IgD-negative memory B cell (primary cell): ENCODE results near the gene CCDC172. TPM values are rescaled to one million over a fixed set of nuclear protein-coding genes. Genes with fewer than 3 reads are reported as not detected.

ENCODE experiments used
- H3K27ac Mint-ChIP-seq, 3 donors: one replicate each; pipeline ENCODE4 v1.8.0; 2020 to 2022; ENCODE audit warnings: mild to moderate bottlenecking in 3 of 3, mixed read lengths in 3 of 3, moderate library complexity in 1 of 3
- H3K27me3 Mint-ChIP-seq: one replicate; pipeline ENCODE4 v1.8.0; 2021; ENCODE audit warnings: mixed read lengths
- H3K36me3 Mint-ChIP-seq: one replicate; pipeline ENCODE4 v1.8.0; 2020; ENCODE audit warnings: mild to moderate bottlenecking, mixed read lengths
- H3K4me1 Mint-ChIP-seq, 3 donors: one replicate each; pipeline ENCODE4 v1.8.0; 2020 to 2022; ENCODE audit warnings: mixed read lengths in 3 of 3, mild to moderate bottlenecking in 1 of 3
- H3K4me3 Mint-ChIP-seq, 4 donors: one replicate each; pipeline ENCODE4 v1.8.0; 2020 to 2022; ENCODE audit warnings: mild to moderate bottlenecking in 4 of 4, mixed read lengths in 4 of 4, moderate library complexity in 3 of 4
- H3K9me3 Mint-ChIP-seq, 3 donors: one replicate each; pipeline ENCODE4 v1.8.0; 2020 to 2021; ENCODE audit warnings: mixed read lengths in 3 of 3, mild to moderate bottlenecking in 1 of 3
- polyA plus RNA-seq: library from polyadenylated mRNA; unstranded; fragments of 300-500 nt; fragmentation: Illumina TruSeq; gene quantifications from one replicate; pipeline ENCODE4 v1.2.3, GENCODE V29; 2021

The CCDC172 gene
- polyA plus RNA-seq, 1 donor from 2014 or later = not detected

DNA sequence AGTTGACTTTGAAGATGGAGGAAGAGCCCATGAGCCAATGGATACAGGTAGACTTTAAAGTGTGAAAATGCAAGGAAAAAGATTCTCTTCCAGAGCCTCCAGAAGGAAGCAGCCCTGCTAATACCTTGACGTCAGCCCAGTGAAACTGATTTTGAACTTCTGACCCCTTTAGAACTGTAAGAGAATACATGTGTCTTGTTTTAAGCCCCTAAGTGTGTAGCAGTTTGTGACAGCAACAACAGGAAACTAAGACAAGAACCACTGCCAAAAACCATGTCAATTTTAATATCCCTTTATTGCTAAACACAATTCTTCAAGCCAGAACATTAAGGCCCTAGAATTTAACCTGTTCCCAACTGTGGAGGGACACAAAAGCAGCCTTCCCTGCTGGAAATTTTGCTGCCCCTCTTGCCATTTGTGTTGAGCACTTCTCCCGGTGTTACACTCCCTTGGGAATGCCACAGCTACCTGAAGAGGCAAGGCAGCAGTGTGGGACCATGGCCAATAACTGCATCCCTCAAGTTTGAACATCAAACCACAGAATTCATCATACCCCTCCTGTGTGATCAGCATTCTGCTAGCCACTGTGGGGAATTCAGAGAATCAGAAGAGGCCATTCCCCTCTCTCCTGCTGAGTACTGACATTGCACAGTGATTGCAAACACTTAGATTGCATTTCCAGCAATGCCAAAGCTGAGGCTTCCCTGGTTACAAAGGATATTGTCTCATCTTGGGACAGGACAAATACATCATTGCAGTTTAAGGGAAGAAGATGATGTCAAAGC is 12.3 kb upstream of the CCDC172 start:
- no peaks in the 10 kb centered on the region for H3K36me3 Mint-ChIP-seq
- H3K4me3 Mint-ChIP-seq = no peak overlapping the region
- H3K4me1 Mint-ChIP-seq = peaks cover 0 to 7% (median 0%) of the 10 kb centered on the region in 3 donors
- H3K27ac Mint-ChIP-seq = no peak overlapping the region
- H3K9me3 Mint-ChIP-seq = peaks cover 0 to 4% (median 0%) of the 10 kb centered on the region in 3 donors
- no peaks in the 10 kb centered on the region for H3K27me3 Mint-ChIP-seq

DNA sequence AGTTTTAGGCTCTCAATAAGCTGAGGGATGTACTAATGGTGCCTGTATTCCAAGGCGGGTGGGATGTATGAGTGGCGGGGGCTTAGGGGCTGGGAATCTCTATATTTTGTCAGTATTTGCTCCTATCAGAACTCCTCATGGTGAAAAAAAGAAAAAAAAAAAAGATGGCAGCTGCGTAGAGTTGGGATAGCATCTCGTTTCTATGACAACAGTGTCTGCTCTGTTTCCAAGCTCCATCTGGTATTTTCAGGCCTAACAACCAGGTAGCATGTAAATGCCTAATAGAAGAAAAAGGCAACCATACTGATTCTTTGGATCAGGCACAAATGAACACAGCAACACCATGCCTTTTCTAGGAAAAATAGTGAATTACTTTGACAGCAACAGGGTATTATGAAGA is 11.7 kb upstream of the CCDC172 start:
- Mint-ChIP-seq H3K36me3 (no peaks in the 10 kb centered on the region), H3K27ac (no peak overlapping the region), H3K4me1 (peaks cover 0 to 9% (median 0%) of the 10 kb centered on the region in 3 donors), H3K27me3 (no peaks in the 10 kb centered on the region), H3K4me3 (no peak overlapping the region), H3K9me3 (peaks cover 0 to 4% (median 0%) of the 10 kb centered on the region in 3 donors)

DNA sequence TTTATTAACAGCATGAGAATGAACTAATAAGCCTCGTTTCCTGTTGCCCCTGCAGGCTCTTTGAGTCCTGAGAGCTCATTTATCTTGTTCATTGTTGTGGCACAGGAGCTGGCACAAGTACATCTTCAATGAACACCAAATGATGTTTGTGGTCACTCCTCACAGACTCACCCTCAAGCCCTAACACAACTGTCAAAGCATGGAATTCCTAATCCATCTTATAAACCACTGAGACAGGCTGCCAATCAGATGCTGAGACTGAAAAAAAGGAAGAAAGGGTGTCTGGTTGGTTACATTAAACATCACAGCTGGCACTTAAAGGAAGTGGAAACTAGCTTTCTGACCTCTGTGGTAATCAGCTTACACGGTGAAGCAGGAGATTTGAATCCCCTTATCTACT is 7.7 kb upstream of the CCDC172 start:
- peaks cover 0 to 4% (median 0%) of the 10 kb centered on the region in 3 donors for H3K9me3 Mint-ChIP-seq

DNA sequence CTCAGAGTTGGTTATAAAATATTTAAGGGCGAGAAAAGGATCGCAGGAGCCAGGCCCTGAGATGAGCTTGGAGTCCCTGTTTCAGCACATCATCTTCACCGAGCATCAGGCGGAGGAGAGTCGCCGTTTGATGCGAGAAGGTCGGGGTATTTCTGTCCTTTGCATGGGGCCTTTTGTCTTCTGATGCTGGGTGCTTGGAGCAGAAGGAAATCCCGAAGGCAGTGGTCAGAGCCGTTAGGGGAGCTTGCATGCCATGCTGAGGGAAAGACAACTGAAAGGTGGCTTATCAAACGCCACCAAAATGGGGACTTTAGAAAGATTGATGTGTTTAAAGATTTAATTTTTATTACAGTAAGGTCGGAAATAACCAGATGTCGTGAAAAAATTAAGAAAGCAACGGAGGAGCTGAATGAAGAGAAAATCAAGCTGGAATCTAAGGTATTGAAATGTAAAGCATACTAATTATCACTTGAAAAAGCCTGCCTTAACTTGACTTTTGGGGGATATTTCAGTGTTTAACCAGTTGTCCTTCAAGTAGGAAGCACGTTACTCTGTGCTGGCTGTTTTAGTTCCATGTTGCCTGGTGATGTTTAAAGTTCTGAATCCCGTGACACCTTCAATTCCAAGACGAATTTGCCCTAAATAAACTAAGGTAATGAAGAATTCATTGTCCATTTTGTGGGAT is 845 bp downstream of the CCDC172 start:
- Mint-ChIP-seq H3K27me3 (no peaks in the 10 kb centered on the region), H3K27ac (no peak overlapping the region), H3K4me1 (no peaks in the 10 kb centered on the region), H3K4me3 (no peak overlapping the region), H3K36me3 (no peaks in the 10 kb centered on the region), H3K9me3 (peaks cover 0 to 4% (median 2%) of the 10 kb centered on the region in 3 donors)

More for the DNA sequence above, 7.7 kb upstream of the CCDC172 start:
- Mint-ChIP-seq H3K27ac (peak overlapping the region in 1 of 3 donors; percentile 11), H3K27me3 (no peaks in the 10 kb centered on the region), H3K36me3 (no peaks in the 10 kb centered on the region), H3K4me1 (peaks cover 0 to 9% (median 0%) of the 10 kb centered on the region in 3 donors), H3K4me3 (peak overlapping the region in 1 of 4 donors; percentile 52)

DNA sequence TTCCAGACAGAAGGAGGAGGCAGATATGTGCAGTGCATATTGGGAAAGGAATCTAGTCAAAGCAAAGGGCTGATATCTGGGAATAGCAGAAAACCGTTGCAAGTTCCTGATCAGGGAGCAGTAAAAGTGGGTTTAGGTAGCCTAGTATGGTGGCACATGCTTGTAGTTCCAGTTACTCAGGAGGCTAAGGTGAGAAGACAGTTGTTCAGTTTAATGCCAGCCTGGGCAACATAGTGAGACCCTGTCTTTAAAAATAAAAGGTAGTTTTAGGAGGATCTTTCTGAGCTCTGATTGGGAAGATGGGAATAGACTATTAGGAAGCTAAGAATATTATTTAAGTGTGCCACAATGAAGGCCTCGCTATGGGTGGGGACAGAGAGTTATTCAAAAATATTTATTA is 1.7 kb downstream of the CCDC172 start:
- no peak overlapping the region for H3K4me3 Mint-ChIP-seq
- peaks cover 0 to 4% (median 2%) of the 10 kb centered on the region in 3 donors for H3K9me3 Mint-ChIP-seq
- no peak overlapping the region for H3K27ac Mint-ChIP-seq
- H3K4me1 Mint-ChIP-seq = no peaks in the 10 kb centered on the region
- H3K27me3 Mint-ChIP-seq = no peaks in the 10 kb centered on the region
- H3K36me3 Mint-ChIP-seq = no peaks in the 10 kb centered on the region

DNA sequence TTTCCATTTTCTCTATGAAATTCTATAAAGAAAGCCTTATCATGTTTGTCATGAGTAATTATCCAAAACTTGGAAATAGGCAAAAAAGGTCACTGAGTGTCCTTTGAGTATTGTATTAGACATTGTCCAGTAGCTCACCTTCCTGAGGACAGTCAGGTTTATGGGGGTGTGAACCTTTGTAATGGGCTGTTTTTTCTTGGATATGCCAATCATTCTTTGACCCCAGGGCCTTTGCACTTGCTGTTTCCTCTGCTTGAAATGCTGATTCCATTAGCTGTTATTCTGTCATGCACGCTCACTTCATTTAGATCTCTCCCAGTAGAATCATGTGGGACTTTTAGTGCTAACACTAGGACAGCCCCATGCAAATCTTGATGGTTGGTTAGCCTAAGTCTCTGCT is 4.9 kb downstream of the CCDC172 start:
- H3K4me1 Mint-ChIP-seq = no peaks in the 10 kb centered on the region
- H3K27me3 Mint-ChIP-seq = no peaks in the 10 kb centered on the region
- no peaks in the 10 kb centered on the region for H3K36me3 Mint-ChIP-seq
- H3K4me3 Mint-ChIP-seq = no peak overlapping the region
- H3K27ac Mint-ChIP-seq = no peak overlapping the region
- peaks cover 0 to 4% (median 2%) of the 10 kb centered on the region in 3 donors for H3K9me3 Mint-ChIP-seq

DNA sequence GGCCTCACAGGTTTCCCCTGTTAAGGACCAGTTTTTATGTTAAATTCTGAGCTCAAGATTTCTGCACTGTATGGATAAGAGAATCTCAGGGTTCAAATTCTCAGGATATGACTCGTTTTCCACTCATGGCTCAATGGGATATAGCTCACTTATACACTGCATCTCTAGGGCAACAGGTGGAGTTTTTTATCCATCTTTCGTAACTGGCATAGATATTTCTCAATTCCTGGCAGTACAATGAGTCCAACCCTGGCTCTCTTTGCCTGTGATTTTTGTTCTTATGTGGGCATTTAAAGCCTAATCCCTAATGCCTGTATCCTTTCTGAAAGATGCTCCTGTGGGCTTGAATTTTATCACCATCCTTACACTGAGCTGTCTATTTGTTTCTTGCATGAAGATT is 7.6 kb downstream of the CCDC172 start:
- no peaks in the 10 kb centered on the region for H3K27me3 Mint-ChIP-seq
- H3K36me3 Mint-ChIP-seq = no peaks in the 10 kb centered on the region
- no peaks in the 10 kb centered on the region for H3K4me1 Mint-ChIP-seq
- H3K4me3 Mint-ChIP-seq = no peak overlapping the region
- H3K27ac Mint-ChIP-seq = no peak overlapping the region
- peaks cover 0 to 4% (median 2%) of the 10 kb centered on the region in 3 donors for H3K9me3 Mint-ChIP-seq

DNA sequence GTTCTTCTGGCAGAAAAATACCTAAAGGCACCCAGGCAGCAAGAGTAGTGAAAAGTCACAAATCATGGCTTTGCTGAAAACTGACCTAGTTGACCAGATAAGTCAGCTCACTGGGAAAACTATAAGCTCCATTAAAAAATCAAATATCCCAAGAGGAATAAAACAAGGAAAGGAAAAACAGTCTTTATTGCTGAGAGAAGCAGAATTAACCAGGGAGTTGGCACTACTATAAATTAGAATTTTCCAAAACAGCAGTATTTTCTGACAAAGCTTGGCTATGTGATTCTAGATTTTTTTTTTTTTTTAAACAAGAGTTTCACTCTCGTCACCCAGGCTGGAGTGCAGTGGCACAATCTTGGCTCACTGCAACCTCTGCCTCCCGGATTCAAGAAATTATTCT is 12.6 kb downstream of the CCDC172 start:
- no peak overlapping the region for H3K27ac Mint-ChIP-seq
- no peaks in the 10 kb centered on the region for H3K36me3 Mint-ChIP-seq
- no peaks in the 10 kb centered on the region for H3K27me3 Mint-ChIP-seq
- no peaks in the 10 kb centered on the region for H3K4me1 Mint-ChIP-seq
- no peak overlapping the region for H3K4me3 Mint-ChIP-seq
- peaks cover 0 to 2% (median 0%) of the 10 kb centered on the region in 3 donors for H3K9me3 Mint-ChIP-seq

DNA sequence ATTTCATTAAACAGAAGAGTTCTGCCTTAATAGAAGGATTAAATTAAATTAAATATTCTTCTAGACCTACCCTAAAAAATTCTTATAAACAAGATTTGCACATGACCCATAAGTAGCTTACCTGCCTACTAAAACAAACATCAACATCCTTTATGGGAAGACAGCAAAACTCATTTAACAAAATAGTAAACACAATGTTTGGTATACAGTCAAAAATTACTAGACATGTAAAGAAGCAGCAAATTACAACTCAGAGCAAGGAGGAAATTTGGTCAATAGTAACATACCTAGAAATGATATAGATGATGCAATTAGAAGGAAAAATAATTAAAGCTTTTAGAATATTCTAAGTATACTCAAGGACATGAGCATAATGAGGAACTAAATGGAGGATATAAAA is 27.9 kb downstream of the CCDC172 start:
- Mint-ChIP-seq H3K4me3 (no peak overlapping the region), H3K27ac (no peak overlapping the region), H3K4me1 (no peaks in the 10 kb centered on the region), H3K36me3 (no peaks in the 10 kb centered on the region), H3K9me3 (peaks cover 2 to 14% (median 3%) of the 10 kb centered on the region in 3 donors), H3K27me3 (no peaks in the 10 kb centered on the region)

DNA sequence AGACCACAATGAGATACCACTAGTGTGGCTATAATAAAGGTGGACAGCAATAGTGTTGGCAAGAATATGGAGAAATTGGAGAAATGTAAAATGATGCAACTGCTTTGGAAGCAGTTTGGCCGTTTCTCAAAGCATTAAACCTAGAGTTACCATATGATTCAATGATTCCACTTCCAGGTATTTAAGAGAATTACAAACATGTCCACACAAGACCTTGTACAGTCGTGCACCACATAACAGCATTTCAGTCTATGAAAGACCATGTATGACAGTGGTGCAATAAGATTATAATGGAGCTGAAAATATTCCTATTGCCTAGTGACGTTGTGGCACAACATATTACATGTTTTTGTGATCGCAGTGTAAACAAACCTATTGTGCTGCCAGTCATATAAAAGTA is 29.6 kb downstream of the CCDC172 start:
- Mint-ChIP-seq H3K36me3 (no peaks in the 10 kb centered on the region), H3K9me3 (peaks cover 2 to 14% (median 3%) of the 10 kb centered on the region in 3 donors), H3K4me1 (no peaks in the 10 kb centered on the region), H3K4me3 (no peak overlapping the region), H3K27me3 (no peaks in the 10 kb centered on the region), H3K27ac (no peak overlapping the region)

DNA sequence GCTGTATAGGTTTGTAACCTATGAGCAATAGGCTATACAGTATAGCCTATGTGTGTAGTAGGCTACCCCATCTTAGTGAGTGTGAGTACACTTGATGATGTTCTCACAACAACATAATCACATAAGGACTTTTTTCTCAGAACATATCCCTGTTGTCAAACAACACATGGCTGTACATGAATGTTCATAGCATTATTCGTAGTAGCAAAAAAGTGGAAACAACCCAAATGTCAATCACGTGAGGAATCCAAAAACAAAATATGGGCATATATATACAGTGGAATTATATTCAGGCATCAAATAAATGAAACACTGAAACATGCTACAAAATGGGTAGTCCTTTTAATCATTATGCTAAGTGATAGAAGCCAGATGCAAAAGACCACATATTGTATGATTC is 31.1 kb downstream of the CCDC172 start:
- Mint-ChIP-seq H3K27ac (no peak overlapping the region), H3K4me1 (no peaks in the 10 kb centered on the region), H3K36me3 (no peaks in the 10 kb centered on the region), H3K9me3 (peaks cover 0 to 14% (median 1%) of the 10 kb centered on the region in 3 donors), H3K27me3 (no peaks in the 10 kb centered on the region), H3K4me3 (no peak overlapping the region)

DNA sequence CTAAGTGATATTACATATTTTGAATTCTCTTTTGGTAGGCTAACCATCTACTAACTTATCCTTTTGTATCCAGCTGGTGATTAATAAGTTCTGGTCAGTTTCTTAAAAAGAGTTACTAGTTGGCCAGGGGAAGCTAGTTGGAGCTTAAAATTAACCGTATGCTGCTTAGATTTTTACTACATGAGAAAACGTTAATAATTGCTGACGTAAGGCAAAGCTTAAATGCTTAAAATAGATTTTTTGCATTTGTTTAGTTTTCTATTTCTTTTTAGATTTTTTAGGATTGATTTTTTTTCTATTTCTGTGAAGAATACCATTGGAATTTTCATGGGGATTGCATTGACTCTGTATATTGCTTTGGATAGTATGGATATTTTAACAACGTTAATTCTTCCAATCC is 32.6 kb downstream of the CCDC172 start:
- no peaks in the 10 kb centered on the region for H3K27me3 Mint-ChIP-seq
- no peaks in the 10 kb centered on the region for H3K4me1 Mint-ChIP-seq
- H3K36me3 Mint-ChIP-seq = no peaks in the 10 kb centered on the region
- no peak overlapping the region for H3K27ac Mint-ChIP-seq
- H3K4me3 Mint-ChIP-seq = no peak overlapping the region
- H3K9me3 Mint-ChIP-seq = peaks cover 0 to 14% (median 1%) of the 10 kb centered on the region in 3 donors

DNA sequence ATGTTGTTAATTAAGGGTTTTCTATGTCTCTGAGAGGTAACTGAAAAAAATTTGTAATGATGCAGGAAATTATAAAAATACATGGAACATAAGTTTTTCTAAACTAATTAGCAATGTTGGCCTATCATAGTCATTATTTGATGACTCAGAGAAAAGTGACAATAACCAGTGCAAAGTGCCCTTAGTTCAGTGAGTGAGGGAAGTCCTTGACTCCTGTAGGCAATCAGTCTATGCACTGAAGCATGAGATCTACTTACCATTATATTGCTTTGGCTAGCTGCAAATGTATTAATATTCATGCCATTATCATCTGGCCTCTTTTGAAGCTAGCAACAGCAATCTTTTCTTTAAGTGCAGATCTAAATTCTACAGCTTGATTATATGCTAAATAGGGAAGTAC is 40.6 kb downstream of the CCDC172 start:
- H3K27me3 Mint-ChIP-seq = no peaks in the 10 kb centered on the region
- H3K4me3 Mint-ChIP-seq = no peak overlapping the region
- H3K9me3 Mint-ChIP-seq = no peaks in the 10 kb centered on the region
- no peak overlapping the region for H3K27ac Mint-ChIP-seq
- no peaks in the 10 kb centered on the region for H3K4me1 Mint-ChIP-seq
- H3K36me3 Mint-ChIP-seq = no peaks in the 10 kb centered on the region

DNA sequence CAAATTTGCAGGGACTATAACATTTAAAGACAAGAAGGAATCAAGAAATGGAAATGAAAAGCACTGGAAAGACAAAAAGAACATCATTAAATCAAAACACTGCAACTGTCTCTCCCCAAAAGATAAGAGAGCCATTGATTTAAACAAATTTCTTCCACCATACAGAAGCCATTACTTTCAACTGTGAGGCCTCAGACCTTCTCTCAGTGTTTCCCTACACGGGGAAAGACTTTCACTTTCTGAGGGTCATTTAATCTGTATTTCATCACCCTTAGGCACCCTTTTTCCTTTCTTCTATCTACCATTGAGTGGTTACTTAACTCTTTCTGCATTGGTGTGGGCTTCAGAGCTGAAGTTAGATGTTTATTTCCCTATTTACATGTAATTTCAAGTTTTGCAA is 47.5 kb downstream of the CCDC172 start:
- no peak overlapping the region for H3K4me3 Mint-ChIP-seq
- no peaks in the 10 kb centered on the region for H3K36me3 Mint-ChIP-seq
- H3K4me1 Mint-ChIP-seq = no peaks in the 10 kb centered on the region
- H3K27me3 Mint-ChIP-seq = no peaks in the 10 kb centered on the region
- no peak overlapping the region for H3K27ac Mint-ChIP-seq
- H3K9me3 Mint-ChIP-seq = peaks cover 0 to 2% (median 0%) of the 10 kb centered on the region in 3 donors

DNA sequence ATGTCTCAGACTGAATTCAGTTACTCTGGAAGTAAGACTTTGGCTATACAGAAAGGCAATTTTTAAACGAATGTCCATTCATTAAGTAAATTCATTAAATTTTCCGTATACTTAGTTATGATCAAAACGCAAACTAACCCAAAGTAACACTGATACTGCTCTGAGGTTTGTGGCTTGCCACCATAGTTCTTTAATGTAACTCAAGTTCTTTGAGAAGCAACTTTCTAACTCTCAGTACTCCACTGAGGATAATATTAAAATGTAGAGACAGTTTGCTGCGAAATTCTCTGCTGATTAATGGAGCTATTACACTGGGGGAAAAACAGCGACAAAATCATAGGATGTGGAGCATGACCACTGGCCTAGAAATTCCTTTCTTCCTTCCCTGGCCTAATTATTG is 58.0 kb downstream of the CCDC172 start:
- no peaks in the 10 kb centered on the region for H3K4me1 Mint-ChIP-seq
- H3K4me3 Mint-ChIP-seq = no peak overlapping the region
- peaks cover 1% of the 10 kb centered on the region for H3K27me3 Mint-ChIP-seq
- H3K27ac Mint-ChIP-seq = no peak overlapping the region
- no peaks in the 10 kb centered on the region for H3K36me3 Mint-ChIP-seq
- H3K9me3 Mint-ChIP-seq = no peaks in the 10 kb centered on the region

DNA sequence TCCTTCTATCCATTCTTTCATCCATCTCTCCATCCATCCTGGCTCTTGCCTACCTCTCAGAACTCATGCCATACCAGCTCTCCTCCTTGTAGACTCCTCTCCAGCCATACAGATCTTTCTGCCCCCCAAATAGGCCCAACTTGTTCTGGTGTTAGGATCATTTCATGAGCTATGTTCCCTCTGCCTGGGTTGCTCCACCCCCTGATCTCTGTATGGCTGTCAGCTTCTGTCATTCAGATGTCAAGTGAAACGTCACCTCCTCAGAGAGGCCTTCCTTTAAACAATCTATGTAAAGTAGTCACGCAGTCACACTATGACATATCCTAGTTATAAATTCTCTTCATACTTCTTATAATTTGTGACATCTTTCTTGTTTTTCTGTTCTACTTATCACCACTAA is 61.1 kb downstream of the CCDC172 start:
- Mint-ChIP-seq H3K27ac (no peak overlapping the region), H3K36me3 (no peaks in the 10 kb centered on the region), H3K27me3 (peaks cover 1% of the 10 kb centered on the region), H3K9me3 (no peaks in the 10 kb centered on the region), H3K4me1 (no peaks in the 10 kb centered on the region), H3K4me3 (no peak overlapping the region)
